ENCODE data around the gene LRP4. TPM values are rescaled to one million over a fixed set of nuclear protein-coding genes. Genes with fewer than 3 reads are reported as not detected.

LRP4 gene
- total RNA-seq, 2 experiments from 2014 or later: 0.05 TPM; not detected in 1

DNA sequence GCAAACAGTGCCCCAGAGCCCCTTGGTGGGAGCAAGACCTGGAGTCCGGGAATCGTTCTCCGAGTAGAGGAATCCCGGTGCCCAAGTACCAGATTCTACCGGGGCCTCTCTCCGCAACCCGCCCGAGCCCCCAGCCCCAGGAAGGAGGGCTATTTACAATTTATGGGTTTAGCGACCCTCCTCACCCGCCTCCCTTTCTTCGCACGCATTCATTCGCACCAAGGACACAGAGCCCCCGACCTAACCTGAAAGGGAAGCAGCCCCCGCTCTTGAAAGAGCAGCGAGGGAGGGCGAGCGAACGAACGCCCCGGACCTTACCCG is 628 bp downstream of the LRP4 start:
- Mint-ChIP-seq H3K4me1 (ENCODE audit: low read depth) (peaks cover 25% of the 10 kb centered on the region), H3K9me3 (no peaks in the 10 kb centered on the region), H3K27ac (no peak overlapping the region), H3K27me3 (peaks cover 52% of the 10 kb centered on the region), H3K36me3 (no peaks in the 10 kb centered on the region), H3K4me3 (peak overlapping the region; percentile 59)
- CTCF ChIA-PET: interaction anchor here (1.8 to 2.2 kb wide), 2 partner anchors 10 to 236 kb away, joined by 9 to 24 read pairs; no protein-coding TSS in a partner anchor
- no peak for DNase-seq
- intact Hi-C loops (cut with micrococcal nuclease): no loop called here
- POLR2A ChIA-PET: no interaction called here

DNA sequence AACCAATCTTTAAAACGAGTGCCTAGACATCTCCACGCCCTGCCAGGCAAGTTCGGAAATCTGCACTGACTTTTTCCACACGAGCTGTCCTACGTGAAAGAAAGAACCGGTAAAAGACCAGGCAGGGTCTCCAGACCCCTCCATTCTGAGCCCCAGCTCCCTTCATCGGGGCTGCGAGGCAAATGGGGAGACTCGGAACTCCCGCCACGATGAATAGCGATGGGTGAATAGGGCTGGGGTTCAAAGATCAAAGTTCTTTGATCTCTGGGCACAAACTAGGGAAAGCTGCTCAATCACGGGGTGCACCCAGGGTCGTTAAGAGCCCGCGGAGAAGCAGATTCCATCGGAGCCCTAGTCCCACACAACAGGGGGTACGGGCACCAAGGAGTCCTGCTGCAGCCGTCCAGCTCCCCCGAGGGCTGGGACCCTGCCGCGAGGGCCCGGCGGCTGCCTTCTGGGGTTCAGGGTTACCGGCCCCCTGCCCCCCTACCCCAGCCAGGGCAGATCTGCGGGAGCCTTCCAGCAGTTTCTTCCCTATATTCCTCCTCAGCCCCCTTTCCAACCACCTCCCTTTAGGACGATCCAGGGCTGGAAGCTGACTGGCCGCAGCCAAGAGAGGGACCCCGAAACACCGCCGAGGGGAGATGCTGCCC is 1.1 kb downstream of the LRP4 start:
- ChIA-PET POLR2A (interaction anchor here (1.7 kb wide), 1 partner anchor 236 kb away, joined by 3 read pairs; no protein-coding TSS in a partner anchor), CTCF (interaction anchor here (1.8 to 2.2 kb wide), 2 partner anchors 10 to 236 kb away, joined by 9 to 24 read pairs; no protein-coding TSS in a partner anchor)
- H3K27me3 Mint-ChIP-seq: peaks cover 56% of the 10 kb centered on the region
- peaks cover 25% of the 10 kb centered on the region for H3K4me1 Mint-ChIP-seq (ENCODE audit: low read depth)
- H3K4me3 Mint-ChIP-seq: peak overlapping the region; percentile 67
- H3K36me3 Mint-ChIP-seq: no peaks in the 10 kb centered on the region
- H3K9me3 Mint-ChIP-seq: no peaks in the 10 kb centered on the region
- intact Hi-C loops (cut with micrococcal nuclease): no loop called here
- peak overlapping the region; percentile 21 for H3K27ac Mint-ChIP-seq
- DNase-seq: no peak

DNA sequence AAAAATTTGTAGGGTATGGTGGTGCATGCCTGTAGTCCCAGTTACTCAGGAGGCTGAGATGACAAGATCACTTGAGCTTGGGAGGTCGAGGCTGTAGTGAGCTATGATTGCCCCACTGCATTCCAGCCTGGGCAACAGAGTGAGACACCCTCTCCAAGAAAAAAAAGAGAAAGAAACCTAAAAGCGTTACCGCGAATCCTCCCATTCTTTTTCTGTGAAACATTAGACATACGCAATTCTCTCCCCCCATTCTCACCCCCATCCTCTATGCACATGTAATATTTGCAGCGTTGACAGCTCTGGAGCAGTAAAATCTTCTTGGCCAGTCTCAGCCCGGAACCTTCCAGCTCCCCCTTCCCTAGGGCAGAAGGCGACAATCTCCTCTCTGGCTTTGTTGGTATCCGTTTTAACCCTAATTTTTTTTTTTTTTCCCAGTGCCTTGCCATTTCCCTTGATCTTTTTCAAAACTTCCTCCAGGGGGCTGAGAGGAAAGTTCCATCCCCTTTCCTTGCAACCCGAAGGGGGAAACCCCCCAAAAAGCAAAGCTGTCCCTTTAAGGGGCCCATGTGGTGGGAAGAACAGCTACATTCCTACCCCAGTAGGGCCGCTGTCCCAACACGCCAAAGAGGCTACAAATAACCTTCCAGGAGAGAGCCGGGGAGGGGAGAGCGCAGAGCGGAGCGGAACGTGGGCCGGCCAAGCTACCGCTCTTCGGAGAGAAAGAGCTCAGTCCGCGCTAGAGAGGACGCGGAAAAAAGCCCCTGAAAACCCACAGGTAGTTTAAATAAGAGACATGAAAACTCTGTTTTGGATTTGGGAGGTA is 1.9 kb downstream of the LRP4 start:
- ChIA-PET POLR2A (interaction anchor here (0.6 to 1.7 kb wide), 2 partner anchors 13 to 236 kb away, joined by 3 read pairs; no protein-coding TSS in a partner anchor), CTCF (interaction anchor here (0.7 to 2.2 kb wide), 5 partner anchors 9 to 237 kb away, joined by 3 to 24 read pairs (median 4); no protein-coding TSS in a partner anchor)
- peaks cover 60% of the 10 kb centered on the region for H3K27me3 Mint-ChIP-seq
- H3K36me3 Mint-ChIP-seq: no peaks in the 10 kb centered on the region
- peak overlapping the region; percentile 21 for H3K27ac Mint-ChIP-seq
- H3K9me3 Mint-ChIP-seq: no peaks in the 10 kb centered on the region
- peak; percentile 30 for DNase-seq
- peaks cover 25% of the 10 kb centered on the region for H3K4me1 Mint-ChIP-seq (ENCODE audit: low read depth)
- intact Hi-C loops (cut with micrococcal nuclease): no loop called here
- H3K4me3 Mint-ChIP-seq: peak overlapping the region; percentile 67

DNA sequence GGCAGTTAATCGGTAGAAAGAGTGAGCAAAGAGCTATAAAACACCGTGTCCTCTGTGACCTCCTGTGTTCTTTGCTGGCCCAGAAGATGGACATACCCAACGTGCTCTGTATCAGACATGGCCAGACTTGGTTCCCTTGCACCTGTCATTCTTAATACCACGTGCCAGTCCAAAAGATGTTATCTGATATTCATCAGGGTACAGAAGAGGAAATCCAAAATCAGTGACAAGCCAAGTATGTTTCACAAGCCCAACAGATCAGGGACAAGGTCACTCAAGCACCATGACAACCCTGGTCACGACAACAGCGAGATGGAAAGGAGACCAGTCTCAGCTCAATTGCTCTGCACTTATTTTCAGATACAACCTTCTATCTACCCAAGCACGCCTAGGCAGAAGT is 3.4 kb downstream of the LRP4 start:
- Mint-ChIP-seq H3K27me3 (peaks cover 64% of the 10 kb centered on the region), H3K27ac (no peak overlapping the region), H3K4me1 (ENCODE audit: low read depth) (peaks cover 25% of the 10 kb centered on the region), H3K4me3 (no peak overlapping the region), H3K36me3 (no peaks in the 10 kb centered on the region), H3K9me3 (no peaks in the 10 kb centered on the region)
- intact Hi-C loops (cut with micrococcal nuclease): no loop called here
- POLR2A ChIA-PET: no interaction called here
- DNase-seq: no peak
- CTCF ChIA-PET: interaction anchor here (1.7 kb wide), 1 partner anchor 238 kb away, joined by 7 read pairs; no protein-coding TSS in a partner anchor

DNA sequence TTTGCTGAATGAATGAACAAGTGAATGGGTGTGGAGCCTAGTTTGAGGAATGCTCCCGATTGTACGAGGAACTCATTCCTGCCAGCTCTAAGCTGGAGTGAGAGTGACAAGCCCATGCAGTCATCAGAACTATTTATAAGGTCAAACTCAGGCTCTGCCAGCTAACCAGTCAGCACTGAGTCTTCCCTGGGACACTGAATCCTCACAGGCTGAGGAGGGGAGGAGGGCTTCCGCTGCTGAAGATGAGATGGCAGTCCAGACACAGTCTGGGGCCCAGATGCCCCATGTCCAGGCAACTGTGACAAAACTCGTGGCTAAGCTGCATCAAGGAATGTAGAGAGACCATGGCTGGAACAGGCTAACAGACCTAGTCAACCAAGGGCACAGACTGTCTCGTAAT is 4.0 kb downstream of the LRP4 start:
- no peaks in the 10 kb centered on the region for H3K9me3 Mint-ChIP-seq
- ChIA-PET CTCF (interaction anchor here (1.2 to 1.7 kb wide), 3 partner anchors 22 to 247 kb away, joined by 3 to 7 read pairs (median 5); partner anchors contain the start of gene CSTPP1), POLR2A (no interaction called here)
- H3K4me1 Mint-ChIP-seq (ENCODE audit: low read depth): peaks cover 21% of the 10 kb centered on the region
- DNase-seq: no peak
- peaks cover 58% of the 10 kb centered on the region for H3K27me3 Mint-ChIP-seq
- H3K4me3 Mint-ChIP-seq: no peak overlapping the region
- no peak overlapping the region for H3K27ac Mint-ChIP-seq
- H3K36me3 Mint-ChIP-seq: no peaks in the 10 kb centered on the region
- intact Hi-C loops (cut with micrococcal nuclease): no loop called here

DNA sequence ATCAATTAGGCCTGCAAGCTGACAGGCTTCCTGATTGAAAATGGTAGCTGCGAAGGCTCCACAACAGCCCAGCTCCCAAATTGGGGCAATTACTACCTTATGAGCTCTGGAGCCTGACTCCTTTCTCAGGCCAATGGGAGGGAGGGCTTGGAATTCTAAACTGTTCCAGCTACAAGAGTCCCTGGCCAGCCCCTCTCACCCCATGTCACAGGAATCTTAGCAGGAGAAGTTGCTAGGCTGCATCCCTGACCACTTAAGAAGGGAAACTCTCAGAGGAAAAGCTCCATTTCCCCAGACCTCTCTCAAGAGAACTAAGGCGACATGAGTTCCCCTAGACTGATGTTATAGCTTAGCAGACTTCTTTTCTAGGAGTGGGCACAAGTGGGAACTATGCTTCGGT is 4.9 kb downstream of the LRP4 start:
- no peaks in the 10 kb centered on the region for H3K9me3 Mint-ChIP-seq
- H3K27ac Mint-ChIP-seq: no peak overlapping the region
- ChIA-PET CTCF (interaction anchor here (0.6 to 2.0 kb wide), 5 partner anchors 23 to 268 kb away, joined by 3 to 7 read pairs (median 5); partner anchors contain the start of gene CSTPP1), POLR2A (no interaction called here)
- no peaks in the 10 kb centered on the region for H3K36me3 Mint-ChIP-seq
- peaks cover 13% of the 10 kb centered on the region for H3K4me1 Mint-ChIP-seq (ENCODE audit: low read depth)
- H3K4me3 Mint-ChIP-seq: no peak overlapping the region
- no peak for DNase-seq
- H3K27me3 Mint-ChIP-seq: peaks cover 53% of the 10 kb centered on the region
- intact Hi-C loops (cut with micrococcal nuclease): no loop called here

DNA sequence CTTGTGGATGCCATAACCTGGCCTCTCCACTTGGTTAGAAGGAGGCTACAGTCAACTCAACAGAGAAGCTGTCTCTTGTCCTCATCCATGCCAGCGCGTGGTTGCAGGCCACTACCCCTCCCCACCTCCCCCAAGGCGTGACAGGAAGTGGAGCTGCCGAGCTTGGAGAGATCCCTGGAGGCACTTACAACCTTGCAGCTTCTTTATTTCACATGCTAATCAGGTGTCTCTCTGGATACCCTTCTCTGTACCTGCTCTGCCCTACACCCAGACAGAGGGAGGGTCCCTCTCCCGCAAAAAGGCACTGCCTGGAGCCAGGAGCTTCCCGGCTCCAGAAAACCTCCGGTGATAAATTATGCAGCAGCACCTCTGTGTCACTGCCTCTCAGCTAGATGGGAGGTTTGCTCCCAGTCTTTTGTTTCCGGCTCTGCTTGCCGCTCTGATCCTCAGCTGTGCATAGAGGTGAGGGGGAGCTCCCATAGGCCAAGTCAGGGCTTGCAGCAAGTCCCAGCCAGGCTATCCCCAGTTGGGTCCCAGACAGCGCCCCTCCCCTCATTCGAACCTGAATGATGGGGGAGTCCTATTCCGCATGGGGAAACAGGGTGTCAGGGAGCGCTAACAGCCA is 5.7 kb downstream of the LRP4 start:
- no peak overlapping the region for H3K27ac Mint-ChIP-seq
- no peak overlapping the region for H3K4me3 Mint-ChIP-seq
- POLR2A ChIA-PET: no interaction called here
- H3K27me3 Mint-ChIP-seq: peaks cover 50% of the 10 kb centered on the region
- CTCF ChIA-PET: interaction anchor here (1.2 to 2.0 kb wide), 2 partner anchors 234 to 240 kb away, joined by 6 to 7 read pairs; no protein-coding TSS in a partner anchor
- H3K9me3 Mint-ChIP-seq: no peaks in the 10 kb centered on the region
- H3K36me3 Mint-ChIP-seq: no peaks in the 10 kb centered on the region
- DNase-seq: no peak
- intact Hi-C loops (cut with micrococcal nuclease): no loop called here
- H3K4me1 Mint-ChIP-seq (ENCODE audit: low read depth): peaks cover 11% of the 10 kb centered on the region

DNA sequence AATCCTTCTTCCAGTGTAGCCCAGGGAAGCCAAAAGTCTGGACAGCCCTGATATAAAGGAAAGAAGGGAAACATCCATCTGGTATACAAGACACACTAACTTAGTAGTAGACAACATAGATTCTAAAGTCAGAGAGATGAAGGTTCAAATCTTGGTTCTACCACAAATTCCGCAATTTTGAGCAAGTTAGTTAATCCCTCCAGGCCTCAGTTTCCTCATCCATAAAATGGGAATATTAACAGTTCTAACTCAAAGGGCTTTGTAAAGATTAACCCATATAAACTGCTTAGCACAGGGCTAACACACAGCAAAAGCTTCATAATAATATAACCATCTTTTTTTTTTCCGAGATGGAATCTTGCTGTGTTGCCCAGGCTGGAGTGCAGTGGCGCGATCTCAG is 10.7 kb downstream of the LRP4 start:
- no peak overlapping the region for H3K4me3 Mint-ChIP-seq
- H3K27ac Mint-ChIP-seq: no peak overlapping the region
- H3K36me3 Mint-ChIP-seq: no peaks in the 10 kb centered on the region
- H3K9me3 Mint-ChIP-seq: no peaks in the 10 kb centered on the region
- H3K4me1 Mint-ChIP-seq (ENCODE audit: low read depth): no peaks in the 10 kb centered on the region
- intact Hi-C loops (cut with micrococcal nuclease): no loop called here
- DNase-seq: no peak
- CTCF ChIA-PET: interaction anchor here (0.6 to 5.8 kb wide), 4 partner anchors 9 to 245 kb away, joined by 3 to 21 read pairs (median 6); no protein-coding TSS in a partner anchor
- POLR2A ChIA-PET: interaction anchor here (0.6 kb wide), 1 partner anchor 766 kb away, joined by 4 read pairs; no protein-coding TSS in a partner anchor
- H3K27me3 Mint-ChIP-seq: peaks cover 13% of the 10 kb centered on the region

DNA sequence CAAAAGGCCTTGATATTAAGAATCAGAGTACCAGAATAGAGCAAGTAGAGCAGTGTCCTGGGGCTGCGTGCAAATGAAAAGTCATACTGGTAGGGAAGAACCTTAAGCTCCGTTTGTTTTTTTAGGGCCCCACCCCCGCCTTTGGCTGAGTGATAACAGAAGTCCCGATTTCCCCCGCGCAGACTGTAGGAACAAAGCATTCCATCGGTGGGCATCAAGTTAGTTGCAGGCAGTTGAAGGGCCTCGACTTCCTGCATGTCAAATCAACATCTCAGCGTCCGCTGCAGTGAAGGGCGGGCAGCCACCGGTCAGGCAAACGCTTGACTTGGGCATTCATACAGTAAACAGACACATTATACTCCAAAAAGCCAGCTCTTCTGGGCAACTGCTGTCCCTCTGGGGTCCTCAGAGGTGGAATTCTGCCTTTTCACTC is 11.7 kb downstream of the LRP4 start:
- no peak overlapping the region for H3K27ac Mint-ChIP-seq
- H3K27me3 Mint-ChIP-seq: peaks cover 7% of the 10 kb centered on the region
- ChIA-PET POLR2A (no interaction called here), CTCF (interaction anchor here (2.5 to 5.8 kb wide), 2 partner anchors 10 to 246 kb away, joined by 9 to 21 read pairs; no protein-coding TSS in a partner anchor)
- H3K36me3 Mint-ChIP-seq: no peaks in the 10 kb centered on the region
- DNase-seq: peak; percentile 34
- H3K4me3 Mint-ChIP-seq: no peak overlapping the region
- no peaks in the 10 kb centered on the region for H3K4me1 Mint-ChIP-seq (ENCODE audit: low read depth)
- intact Hi-C loops (cut with micrococcal nuclease): no loop called here
- H3K9me3 Mint-ChIP-seq: no peaks in the 10 kb centered on the region

DNA sequence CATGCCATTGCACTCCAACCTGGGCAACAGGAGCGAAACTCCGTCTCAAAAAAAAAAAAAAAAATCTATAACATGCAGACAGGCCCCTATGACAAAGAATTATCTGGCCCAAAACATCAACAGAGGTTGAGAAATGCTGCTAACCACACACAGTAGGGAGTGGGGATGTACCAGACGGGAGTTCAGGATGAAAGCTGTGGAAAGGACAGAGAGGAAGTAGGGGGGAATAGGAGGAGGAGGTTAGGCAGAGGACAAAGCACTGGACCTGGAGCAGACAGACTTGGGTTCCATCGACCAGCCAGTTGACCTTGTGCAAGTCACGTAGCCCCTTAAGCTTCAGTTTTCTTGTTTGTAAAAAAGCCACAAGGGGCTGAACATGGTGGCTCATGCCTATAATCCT is 12.5 kb downstream of the LRP4 start:
- no peak for DNase-seq
- no peaks in the 10 kb centered on the region for H3K36me3 Mint-ChIP-seq
- no peak overlapping the region for H3K27ac Mint-ChIP-seq
- H3K4me1 Mint-ChIP-seq (ENCODE audit: low read depth): no peaks in the 10 kb centered on the region
- ChIA-PET POLR2A (no interaction called here), CTCF (interaction anchor here (5.8 kb wide), 1 partner anchor 247 kb away, joined by 21 read pairs; no protein-coding TSS in a partner anchor)
- intact Hi-C loops (cut with micrococcal nuclease): no loop called here
- H3K9me3 Mint-ChIP-seq: no peaks in the 10 kb centered on the region
- no peak overlapping the region for H3K4me3 Mint-ChIP-seq
- H3K27me3 Mint-ChIP-seq: peaks cover 3% of the 10 kb centered on the region

DNA sequence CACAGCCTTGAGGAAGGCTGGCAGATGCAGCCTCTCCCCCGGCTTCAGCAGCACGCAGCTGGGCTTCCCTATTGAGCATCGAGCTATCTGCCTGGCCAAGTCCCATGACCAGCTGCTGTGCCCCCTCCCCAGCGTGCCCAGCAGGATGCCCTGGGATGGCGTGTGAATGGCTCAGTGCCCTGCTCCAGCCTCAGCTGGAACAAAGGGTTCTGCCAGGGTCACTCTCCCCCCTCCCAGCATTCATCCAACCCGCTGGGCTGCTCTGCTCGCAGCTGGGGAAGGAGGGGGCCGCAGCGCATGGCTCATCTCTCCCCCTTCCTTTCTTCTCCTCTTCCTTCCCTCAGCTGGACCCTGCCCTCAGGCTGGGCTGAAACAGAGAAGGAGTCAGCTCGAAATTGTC is 14.5 kb downstream of the LRP4 start:
- H3K27me3 Mint-ChIP-seq: no peaks in the 10 kb centered on the region
- intact Hi-C loops (cut with micrococcal nuclease): no loop called here
- H3K4me3 Mint-ChIP-seq: no peak overlapping the region
- DNase-seq: no peak
- no peaks in the 10 kb centered on the region for H3K36me3 Mint-ChIP-seq
- no peak overlapping the region for H3K27ac Mint-ChIP-seq
- no peaks in the 10 kb centered on the region for H3K9me3 Mint-ChIP-seq
- POLR2A ChIA-PET: no interaction called here
- CTCF ChIA-PET: interaction anchor here (1.4 to 5.8 kb wide), 2 partner anchors 10 to 249 kb away, joined by 5 to 21 read pairs; no protein-coding TSS in a partner anchor
- H3K4me1 Mint-ChIP-seq (ENCODE audit: low read depth): no peaks in the 10 kb centered on the region
